ENCODE data around the gene BCL2L11. TPM values are rescaled to one million over a fixed set of nuclear protein-coding genes. Genes with fewer than 3 reads are reported as not detected.
"Not testable (repeated sequence)": the region's sequence is repeated elsewhere in the genome, so short reads cannot be mapped to it uniquely, and the experiment has no call there.

BCL2L11 gene, protein sequence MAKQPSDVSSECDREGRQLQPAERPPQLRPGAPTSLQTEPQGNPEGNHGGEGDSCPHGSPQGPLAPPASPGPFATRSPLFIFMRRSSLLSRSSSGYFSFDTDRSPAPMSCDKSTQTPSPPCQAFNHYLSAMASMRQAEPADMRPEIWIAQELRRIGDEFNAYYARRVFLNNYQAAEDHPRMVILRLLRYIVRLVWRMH
- total RNA-seq, result 17.8 TPM

DNA sequence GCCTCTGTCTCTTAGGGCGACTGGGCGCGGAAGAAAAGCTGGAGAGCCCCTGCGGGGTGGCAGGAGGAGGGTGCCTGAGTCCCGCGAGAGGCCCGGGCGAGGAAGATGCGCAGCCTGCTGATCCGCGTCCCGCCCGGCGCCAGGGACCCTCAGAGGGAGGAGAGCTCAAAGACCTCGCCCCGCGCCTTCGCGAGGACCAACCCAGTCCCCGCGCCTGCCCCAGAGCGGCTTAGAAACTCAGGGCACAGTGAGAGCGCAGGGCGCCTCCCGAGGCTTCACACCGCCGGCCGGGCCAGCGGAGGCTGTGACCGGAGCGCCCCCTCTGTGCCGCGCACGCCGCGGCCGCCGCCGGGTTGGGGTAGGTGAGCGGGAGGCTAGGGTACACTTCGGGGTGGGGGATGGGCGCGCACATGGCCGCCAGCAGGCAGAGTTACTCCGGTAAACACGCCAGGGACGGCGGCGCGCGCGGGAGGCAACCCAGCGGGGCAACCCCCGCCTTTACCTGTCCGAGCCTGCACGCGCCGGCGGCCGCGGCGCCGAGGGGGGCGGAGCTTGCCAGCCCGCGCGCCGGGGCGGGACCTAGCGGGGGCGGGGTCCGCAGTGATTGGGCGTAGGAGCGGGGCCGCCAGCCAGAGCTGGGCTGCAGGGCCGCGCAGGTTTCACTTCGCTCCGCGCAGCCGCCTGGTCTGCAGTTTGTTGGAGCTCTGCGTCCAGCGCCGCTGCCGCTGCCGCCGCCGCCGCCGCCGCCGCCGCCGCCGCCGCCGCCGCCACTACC lies at the start of gene BCL2L11:
TSS of gene BCL2L11 (plus strand) at position 662 of the 775 bp plus-strand sequence. CDS start 2,832 bp downstream, outside the sequence.
- DNase-seq, result peak; percentile 96

DNA sequence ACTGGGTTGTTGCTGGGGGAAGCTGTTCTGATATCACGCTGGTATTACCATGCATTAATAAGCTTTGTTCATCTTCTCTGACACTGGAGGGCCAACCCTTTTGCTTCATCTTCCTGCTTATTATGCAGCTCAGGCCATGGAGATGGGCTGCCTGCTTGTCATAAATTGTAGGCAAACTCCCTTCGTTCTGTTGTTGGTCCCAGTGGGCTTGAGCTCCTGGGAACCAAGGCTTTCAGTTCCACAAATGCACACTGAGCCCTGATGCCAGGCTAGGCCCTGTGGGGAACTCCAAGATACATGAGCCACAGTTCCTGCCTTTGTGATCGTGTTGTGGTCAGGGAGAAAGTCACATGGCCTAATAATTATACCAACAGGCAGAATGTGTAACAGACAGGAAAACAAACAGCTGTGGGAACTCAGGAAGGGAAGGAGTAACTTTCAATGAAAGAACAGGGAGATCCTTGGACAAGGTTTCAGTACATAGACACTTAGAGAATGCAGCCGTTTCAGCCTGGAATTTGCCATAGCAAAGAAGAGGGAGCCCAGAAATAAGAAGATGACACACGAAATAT lies 49.0 kb upstream of the BCL2L11 start:
- peak; percentile 11 for DNase-seq

DNA sequence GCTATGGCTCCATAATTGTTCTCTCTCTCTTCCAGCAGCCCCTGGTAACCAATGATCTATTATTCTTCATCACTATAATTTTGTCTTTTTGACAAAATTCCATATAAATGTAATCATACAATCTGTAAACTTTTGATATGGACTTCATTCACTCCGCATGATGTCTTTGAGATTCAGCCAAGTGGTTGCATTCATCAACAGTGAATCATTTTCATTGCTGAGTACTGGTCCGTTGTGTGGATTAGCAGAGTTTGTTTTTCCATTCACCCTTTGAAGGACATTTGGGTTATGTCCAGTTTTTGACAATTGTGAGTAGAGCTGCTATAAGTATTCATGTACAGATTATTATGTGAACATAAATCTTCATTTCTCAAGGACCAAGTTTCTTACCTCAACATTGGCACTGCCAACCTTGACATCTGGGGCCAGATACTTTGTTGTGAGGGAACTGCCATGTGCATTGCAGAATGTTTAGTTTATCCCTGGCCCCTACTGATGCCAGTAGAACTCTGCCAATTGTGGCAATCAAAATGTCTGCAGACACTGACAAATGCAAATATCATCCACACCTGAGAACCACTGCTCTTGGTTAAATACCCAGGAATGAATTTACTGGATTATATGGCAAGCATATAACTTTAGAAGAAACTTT lies 48.4 kb upstream of the BCL2L11 start:
- peak; percentile 18 for DNase-seq

DNA sequence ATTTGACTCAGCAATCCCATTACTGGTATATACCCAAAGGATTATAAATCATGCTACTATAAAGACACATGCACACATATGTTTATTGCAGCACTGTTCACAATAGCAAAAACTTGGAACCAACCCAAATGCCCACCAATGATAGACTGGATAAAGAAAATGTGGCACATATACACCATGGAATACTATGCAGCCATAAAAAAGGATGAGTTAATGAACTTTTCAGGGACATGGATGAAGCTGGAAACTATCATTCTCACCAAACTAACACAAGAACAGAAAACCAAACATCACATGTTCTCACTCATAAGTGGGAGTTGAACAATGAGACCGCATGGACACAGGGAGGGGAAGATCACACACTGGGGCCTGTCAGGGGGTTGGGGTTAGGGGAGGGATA lies 38.1 kb upstream of the BCL2L11 start:
- not testable (repeated sequence) for DNase-seq

DNA sequence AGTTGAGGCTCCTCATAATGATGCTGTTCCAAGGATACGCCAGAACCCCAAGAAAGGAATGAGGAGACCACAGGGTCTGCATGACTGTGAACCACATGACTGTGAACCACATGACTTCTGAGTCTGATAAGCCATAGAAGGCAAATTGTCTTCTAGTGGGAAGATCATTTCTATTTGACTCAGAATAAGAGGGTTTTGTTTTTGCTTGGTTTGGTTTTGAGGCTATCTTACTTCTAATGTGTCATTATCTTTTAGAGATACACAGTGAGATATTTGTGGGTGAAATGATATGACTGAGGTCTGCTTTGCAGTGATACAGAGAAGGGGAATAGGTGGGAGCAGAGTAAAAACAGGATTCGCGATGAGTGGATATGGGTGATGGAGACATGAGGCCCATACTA lies 28.9 kb upstream of the BCL2L11 start:
- no peak for DNase-seq

DNA sequence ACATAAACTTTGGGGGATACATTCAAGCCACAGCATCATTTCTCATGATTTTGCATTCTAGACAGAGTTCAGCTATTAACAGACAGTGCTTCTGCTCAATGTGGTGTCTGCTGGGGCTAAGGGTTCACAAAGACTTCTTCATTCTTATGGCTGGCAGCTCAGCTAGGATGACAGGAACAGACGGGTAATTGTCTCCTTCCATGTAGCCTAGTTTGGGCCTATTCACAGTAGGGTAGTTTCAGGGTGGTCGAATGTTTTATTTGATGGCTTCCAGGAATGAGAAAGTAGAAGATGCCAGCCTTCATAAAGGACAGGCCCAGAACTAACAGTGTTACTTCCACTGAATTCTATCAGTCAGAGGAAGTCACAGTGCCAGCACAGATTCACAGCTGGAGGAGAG lies 26.0 kb upstream of the BCL2L11 start:
- DNase-seq, result peak; percentile 16

DNA sequence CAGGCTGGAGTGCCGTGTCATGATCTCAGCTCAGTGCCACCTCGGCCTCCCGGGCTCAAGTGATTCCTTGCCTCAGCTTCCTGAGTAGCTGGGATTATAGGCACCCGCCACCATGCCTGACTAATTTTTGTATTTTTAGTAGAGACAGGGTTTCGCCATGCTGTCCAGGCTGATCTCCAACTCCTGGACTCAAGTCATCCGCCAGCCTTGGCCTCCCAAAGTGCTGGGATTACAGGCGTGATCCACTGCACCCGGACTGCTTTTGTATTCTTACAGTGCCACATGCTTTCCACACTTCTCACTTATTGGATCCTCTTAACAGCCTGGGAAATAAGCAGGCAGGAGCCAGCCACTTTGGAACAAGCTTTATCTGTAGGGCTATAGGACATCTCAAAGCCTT lies 25.3 kb upstream of the BCL2L11 start:
- peak; percentile 27 for DNase-seq

DNA sequence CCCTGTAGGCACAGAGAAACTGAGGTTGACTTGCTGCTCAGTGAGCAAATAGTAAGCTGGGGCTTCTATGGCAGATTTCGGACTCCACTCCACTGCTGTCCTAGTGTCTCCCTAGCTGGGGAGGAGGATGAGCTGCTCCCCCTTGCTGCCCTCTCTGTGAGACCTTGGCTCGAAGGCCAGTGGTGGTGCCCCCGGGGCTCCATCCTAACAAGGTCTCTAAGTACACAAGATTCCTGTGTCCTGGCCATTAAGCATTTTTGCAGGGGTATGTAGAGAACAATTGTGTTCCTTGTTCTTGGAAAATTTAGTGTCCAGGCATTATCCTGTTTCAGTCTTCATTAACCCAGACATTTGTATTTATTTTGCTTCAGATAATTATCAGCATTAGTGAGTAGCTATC lies 21.3 kb upstream of the BCL2L11 start:
- no peak for DNase-seq

DNA sequence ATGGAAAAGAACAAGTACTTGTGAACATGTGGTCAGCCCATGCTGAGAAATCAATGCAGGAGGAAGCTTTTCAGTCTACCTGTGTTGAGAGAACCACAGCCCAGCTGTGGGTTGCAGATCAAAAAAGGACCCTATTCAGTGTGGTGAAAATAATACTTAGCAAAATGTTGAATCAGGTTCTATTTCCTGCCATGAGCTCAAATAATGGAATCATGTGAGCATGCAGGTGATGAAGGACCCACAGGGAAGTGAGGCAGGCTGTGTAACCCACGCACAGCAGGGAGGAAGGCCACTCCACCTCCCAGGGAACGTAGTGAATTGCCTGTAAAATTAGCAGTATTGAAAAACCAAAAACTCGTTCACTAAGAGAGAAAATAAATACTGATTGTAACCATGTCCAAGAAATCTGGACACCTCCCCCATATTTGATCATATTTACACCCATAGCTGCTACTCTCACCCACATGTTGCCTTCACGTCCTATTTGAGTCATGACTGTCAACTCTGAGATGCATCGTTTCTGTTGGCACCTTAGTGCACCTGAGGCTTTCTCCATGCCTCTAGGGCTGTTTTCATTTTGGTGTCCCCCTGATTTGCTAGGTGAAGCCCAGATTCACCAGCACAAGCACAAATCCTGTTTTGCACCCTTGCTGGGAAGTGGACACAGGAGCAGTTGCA lies 20.5 kb upstream of the BCL2L11 start:
- DNase-seq, result no peak

DNA sequence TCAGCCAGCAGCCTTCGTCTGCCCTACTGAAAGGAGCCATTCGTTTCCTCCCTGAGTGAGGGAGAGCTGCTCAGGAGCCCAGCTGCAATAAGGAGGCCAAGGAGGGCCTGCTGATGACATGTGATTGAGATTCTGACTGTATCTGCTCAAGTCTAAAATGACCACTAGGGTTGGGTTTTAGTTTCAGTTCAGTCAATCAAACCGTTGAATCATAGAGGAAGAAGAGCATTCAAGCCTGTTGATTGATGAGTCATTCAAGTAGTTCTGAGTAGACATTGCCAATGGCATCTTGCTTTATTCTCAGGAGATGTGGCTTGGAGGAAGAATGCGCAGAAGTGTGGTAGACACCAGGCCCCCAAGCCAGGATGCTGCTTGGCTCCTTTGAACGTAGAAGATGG lies 19.9 kb upstream of the BCL2L11 start:
- DNase-seq, result no peak

DNA sequence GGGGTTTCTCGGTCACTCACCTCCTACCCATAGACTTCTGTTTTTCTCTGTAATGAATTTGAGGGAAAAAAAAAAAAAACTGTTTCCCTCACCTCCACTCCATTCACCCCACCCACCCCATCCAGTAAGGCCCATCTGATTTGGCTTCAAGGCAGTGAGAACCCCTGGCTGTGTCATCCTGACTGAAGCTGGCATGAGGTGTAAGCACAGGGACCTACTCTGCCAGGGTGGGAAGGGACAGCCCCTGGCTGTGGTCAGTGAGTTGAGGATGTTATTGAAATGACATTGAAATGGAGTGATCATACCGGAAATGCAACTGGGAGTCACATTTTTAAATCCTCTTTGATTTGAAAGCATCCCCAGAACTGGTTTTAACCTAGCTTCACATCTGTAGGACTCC lies 19.1 kb upstream of the BCL2L11 start:
- no peak for DNase-seq

DNA sequence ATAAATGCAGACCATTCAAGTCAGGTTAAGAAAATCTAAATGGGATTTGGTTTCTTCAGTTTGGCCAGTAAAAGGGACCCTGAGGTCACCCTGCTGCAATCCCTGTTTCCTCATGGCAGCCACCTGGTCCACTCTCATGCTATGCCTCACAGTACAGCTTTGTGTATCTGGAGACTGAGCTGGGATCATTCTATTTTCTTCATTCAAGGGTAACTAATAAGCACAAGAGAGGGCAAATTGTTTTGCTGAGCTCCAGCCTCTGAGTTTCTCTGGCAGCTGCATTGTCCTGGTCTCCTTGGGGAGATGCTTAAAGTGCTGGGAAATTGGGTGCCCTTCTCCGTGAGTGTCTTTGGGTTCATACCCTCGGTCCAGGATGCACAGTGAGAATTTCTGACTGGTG lies 18.5 kb upstream of the BCL2L11 start:
- DNase-seq, result no peak

DNA sequence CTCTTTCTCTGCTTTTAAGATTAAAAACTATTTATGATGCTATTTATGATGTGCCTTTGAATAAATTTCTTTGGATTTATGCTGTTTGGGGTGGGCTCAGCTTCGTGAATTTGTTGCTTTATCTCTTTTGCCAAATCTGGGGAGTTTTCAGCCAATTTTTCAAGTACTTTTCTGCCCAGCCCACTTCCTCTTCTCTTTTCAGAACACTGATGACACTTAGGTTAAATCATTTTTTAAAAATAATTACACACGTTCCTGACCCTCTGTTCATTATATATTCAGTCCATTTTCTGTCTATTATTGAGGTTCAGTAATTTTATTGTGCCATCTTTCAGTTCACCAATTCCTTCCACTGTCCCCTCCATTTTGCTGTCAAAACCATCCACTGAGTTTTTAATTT lies 14.8 kb upstream of the BCL2L11 start:
- no peak for DNase-seq

DNA sequence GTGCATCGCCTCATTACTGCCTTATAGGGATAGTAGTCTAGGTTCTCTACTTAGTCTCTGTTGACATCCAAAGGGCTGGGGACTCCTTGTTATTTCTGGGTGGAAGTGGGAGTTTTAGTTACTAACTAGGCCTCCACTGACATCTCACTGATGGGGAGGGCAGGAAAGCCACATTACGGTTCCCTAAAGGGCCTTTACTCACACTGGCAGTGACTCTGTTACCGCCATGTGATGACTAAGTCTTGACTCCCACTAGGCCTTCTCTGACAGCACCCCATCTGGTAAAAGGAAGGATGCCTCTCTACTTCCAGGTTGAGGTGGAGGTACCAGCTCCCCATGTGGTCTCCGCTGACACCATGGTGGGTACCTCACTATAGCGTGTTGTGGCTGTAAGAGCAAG lies 14.0 kb upstream of the BCL2L11 start:
- DNase-seq, result no peak

DNA sequence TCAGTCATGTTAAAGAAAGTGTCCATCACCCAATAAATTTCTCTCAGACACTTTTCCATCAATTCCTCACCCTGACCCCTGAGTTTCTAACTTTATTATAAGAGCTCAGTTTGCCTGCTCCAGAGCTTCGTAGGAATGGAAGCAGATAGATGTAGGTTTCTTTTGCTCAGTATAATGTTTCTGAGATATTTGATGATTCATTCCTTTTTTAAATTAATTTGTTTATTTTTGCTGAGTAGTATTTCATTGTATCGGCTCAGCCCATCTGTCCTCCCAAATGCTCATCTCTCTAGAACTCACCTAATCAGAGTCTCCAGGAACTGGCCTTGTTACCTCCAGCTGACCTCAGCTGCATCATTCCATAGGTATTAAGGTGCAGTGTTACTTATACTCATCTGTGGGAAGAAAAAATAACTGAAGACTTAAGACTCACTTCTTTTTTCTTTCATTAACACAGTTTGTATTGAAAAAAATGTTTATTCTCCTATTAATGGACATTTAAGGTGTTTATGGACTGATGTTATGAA lies 11.9 kb upstream of the BCL2L11 start:
- no peak for DNase-seq

DNA sequence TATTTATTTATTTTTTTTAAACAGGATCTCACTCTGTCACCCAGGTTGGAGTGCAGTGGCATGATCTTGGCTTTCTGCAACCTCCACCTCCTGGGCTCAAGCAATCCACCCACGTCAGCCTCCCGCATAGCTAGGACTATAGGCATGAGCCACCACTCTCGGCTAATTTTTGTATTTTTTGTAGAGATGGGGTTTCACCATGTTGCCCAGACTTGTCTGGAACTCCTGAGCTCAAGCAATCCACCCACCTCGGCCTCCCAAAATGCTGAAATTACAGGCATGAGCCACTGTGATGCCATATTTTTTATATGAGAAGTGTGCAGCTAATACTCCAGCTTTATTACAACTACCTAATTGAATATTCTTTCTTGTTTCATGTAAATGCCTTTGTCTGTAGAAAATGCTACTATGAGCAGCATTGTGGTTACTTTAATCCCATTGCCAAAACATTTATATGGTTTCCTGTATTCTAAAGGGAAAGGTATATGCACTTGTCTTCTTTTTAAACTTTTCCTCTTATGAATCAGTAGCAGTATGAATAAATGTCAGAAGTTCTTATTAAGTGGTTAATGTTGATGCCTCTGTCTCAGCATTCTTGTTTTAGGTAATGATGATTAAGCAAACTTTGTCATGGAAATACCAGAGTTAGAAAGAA lies 9.5 kb upstream of the BCL2L11 start:
- DNase-seq, result no peak

DNA sequence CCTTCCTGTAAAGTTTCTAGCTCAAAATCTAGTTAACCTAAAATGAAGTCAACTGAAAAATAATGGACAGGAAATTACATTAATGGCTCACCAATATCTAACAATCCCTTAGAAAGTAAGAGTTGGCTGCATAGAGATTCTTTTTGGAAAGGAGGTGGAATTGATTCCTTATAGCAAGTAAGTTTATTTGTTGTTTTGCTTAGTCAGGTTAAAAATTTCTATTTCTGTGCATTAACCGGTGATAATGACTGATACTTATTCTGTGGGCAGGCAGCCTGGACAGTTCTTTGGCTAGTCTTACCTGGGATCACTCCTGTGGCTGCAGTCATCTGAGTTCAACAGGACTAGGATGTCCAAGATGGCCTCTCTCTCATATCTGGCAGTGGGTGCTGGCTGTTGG lies 6.9 kb upstream of the BCL2L11 start:
- no peak for DNase-seq

DNA sequence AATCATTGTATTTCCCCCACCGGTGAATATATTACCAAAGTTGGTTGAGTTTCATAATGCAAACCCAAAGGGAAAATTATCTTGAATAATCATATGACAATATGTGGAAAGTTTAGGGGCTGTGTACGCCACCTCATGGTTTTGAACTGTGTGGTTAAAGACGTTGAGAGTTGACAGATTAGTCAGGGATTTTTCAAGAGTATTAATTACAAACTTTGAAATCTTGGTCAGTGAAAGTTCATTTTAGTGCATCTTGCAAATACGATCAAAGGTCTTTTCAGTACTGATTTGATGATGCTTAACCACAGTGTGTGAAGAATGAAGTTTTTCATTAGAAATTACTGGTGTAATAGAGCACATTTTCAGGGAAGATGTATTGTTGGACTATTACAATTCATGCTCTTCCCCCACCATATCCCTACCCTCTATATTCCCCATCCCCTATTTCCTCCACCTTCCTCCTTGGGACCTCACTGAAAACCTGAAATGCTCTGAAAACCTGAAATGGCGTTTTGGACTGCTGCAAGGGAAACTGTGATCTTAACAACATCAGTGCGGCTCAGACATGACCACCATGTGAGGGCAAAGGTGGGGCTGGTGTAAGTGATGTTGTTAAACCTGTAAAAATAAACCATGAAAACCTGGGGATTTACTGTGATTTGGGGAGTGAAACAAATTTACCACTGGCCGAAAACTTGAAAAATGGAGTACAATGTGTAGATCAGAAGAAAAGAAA lies 4.5 kb upstream of the BCL2L11 start:
- DNase-seq, result no peak

DNA sequence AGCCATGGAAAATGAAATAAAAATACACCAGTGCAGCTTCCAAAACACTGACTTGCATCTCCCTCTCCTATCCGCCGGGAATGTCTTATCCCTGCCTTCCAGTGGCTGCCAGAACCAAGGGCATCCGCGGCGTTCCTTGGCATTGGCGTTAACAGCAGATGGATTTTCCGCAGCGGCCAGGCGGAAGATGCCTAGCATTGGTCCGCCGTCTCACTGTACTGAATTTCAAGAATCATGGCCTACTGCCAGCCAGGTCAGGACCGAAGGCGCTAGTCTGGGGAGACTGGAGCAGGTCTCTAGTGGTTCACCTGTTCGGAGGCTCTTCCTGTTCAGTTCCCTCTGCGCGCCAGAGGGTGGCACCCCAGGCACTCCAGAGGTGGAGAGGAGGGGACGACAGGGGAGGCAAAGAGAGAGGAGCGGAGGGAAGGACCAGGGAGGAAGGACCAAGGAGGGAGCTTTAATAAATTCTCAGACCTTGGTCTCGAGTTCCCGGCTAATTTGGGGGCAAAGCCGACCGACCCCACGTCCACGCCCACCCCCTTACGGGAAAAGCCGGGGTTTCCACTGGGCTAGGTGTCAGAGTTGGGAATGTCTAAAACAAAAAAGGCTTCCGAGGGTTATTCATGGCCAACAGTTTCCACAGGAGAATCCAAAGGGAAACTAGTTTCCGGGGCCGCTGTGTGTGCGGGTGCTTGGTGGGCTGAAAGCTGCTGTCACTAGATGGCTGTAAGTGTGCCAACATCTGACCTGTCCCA lies 3.7 kb upstream of the BCL2L11 start:
- peak; percentile 88 for DNase-seq

All from tongue (tissue), 2 donors.